Panc1 (cell line): ENCODE results near the gene UNCX.

ENCODE experiments used
- CTCF ChIP-seq: fragments of 450-650 bp; IDR thresholded peaks from 2 replicates; pipeline ENCODE4 v1.5.1; 2017; ENCODE audit warnings: mild to moderate bottlenecking
- REST ChIP-seq, 2 experiments: IDR thresholded peaks; 2 replicates each; pipeline ENCODE4 v1.6.1; 2011 to 2012; ENCODE audit warnings: low read depth in 2 of 2, control low read depth in 1 of 2, low read length in 1 of 2, mild to moderate bottlenecking in 1 of 2, moderate library complexity in 1 of 2; ENCODE audit not compliant: insufficient read depth in 1 of 2

GRCh38 chr7:1235501-1236131 is 2.9 kb downstream of the UNCX start:
- TF ChIP-seq REST (IDR thresholded peaks at IDR 0.05; ENCODE audit: insufficient read depth in 1 of 2, low read depth in 2 of 2, low read length in 1 of 2) (no peak), CTCF (no peak)
